HG02973 (cell line): Measurements from ENCODE around the gene HDAC8.
"Not testable (repeated sequence)": the region's sequence is repeated elsewhere in the genome, so short reads cannot be mapped to it uniquely, and the experiment has no call there.

Source experiments
- ATAC-seq: cut with Tn5 transposase; IDR thresholded peaks from one replicate; pipeline ENCODE4 v1.9.1; 2021; ENCODE audit warnings: moderate library complexity; ENCODE audit not compliant: unreplicated experiment

The HDAC8 gene

GRCh38 chrX:72465889-72466288, 106.8 kb downstream of the HDAC8 start:
- ATAC-seq = no peak

GRCh38 chrX:72461766-72462165, 110.9 kb downstream of the HDAC8 start:
- no peak for ATAC-seq

- no peak for ATAC-seq
Measured at GRCh38 chrX:72461288-72461687, 111.4 kb downstream of the HDAC8 start.

GRCh38 chrX:72460715-72461114, 111.9 kb downstream of the HDAC8 start:
- no peak for ATAC-seq

- ATAC-seq = not testable (repeated sequence)
Measured at GRCh38 chrX:72449034-72449433, 123.6 kb downstream of the HDAC8 start.

GRCh38 chrX:72440764-72441163, 131.9 kb downstream of the HDAC8 start:
- not testable (repeated sequence) for ATAC-seq

GRCh38 chrX:72436010-72436409, 136.6 kb downstream of the HDAC8 start:
- no peak for ATAC-seq

GRCh38 chrX:72430405-72430968, 142.2 kb downstream of the HDAC8 start:
- no peak for ATAC-seq

- no peak for ATAC-seq
Measured at GRCh38 chrX:72421797-72422196, 150.8 kb downstream of the HDAC8 start.

- ATAC-seq = no peak
Measured at GRCh38 chrX:72409993-72410392, 162.7 kb downstream of the HDAC8 start.

GRCh38 chrX:72408885-72409284, 163.8 kb downstream of the HDAC8 start:
- ATAC-seq = peak; percentile 84

- not testable (repeated sequence) for ATAC-seq
Measured at GRCh38 chrX:72405136-72405535, 167.5 kb downstream of the HDAC8 start.

- ATAC-seq = no peak
Measured at GRCh38 chrX:72402614-72403013, 170.0 kb downstream of the HDAC8 start.

GRCh38 chrX:72399816-72400215, 172.8 kb downstream of the HDAC8 start:
- no peak for ATAC-seq

GRCh38 chrX:72396117-72396516, 176.5 kb downstream of the HDAC8 start:
- no peak for ATAC-seq

- ATAC-seq = no peak
Measured at GRCh38 chrX:72395237-72395636, 177.4 kb downstream of the HDAC8 start.

GRCh38 chrX:72394518-72395170, 178.0 kb downstream of the HDAC8 start:
- ATAC-seq = no peak

GRCh38 chrX:72393836-72394517, 178.7 kb downstream of the HDAC8 start:
- ATAC-seq = no peak

- ATAC-seq = no peak
Measured at GRCh38 chrX:72392816-72393800, 179.5 kb downstream of the HDAC8 start.

- ATAC-seq = no peak
Measured at GRCh38 chrX:72392042-72392441, 180.6 kb downstream of the HDAC8 start.

GRCh38 chrX:72387247-72387646, 185.4 kb downstream of the HDAC8 start:
- ATAC-seq = no peak
